Esophagus muscularis mucosa (tissue), 3 donors: ENCODE results near the gene ALDH5A1.

Experiments used
- POLR2A ChIP-seq: fragments of 450-650 bp; IDR thresholded peaks from one replicate; pipeline ENCODE4 v1.6.1; 2017; ENCODE audit warnings: antibody characterized with exemption, moderate library complexity, mild to moderate bottlenecking, low read depth
- TF ChIP-seq, protein P1 (sequence below), 3 experiments: fragments of 200-600 bp in 2 of 3; fragments of 450-650 bp in 1 of 3; sonication (generic) in 2 of 3; IDR thresholded peaks; one replicate each; pipeline ENCODE4 v1.5.1; 2017 to 2019; ENCODE audit warnings: antibody characterized with exemption in 3 of 3, mild to moderate bottlenecking in 2 of 3, moderate library complexity in 1 of 3

DNA sequence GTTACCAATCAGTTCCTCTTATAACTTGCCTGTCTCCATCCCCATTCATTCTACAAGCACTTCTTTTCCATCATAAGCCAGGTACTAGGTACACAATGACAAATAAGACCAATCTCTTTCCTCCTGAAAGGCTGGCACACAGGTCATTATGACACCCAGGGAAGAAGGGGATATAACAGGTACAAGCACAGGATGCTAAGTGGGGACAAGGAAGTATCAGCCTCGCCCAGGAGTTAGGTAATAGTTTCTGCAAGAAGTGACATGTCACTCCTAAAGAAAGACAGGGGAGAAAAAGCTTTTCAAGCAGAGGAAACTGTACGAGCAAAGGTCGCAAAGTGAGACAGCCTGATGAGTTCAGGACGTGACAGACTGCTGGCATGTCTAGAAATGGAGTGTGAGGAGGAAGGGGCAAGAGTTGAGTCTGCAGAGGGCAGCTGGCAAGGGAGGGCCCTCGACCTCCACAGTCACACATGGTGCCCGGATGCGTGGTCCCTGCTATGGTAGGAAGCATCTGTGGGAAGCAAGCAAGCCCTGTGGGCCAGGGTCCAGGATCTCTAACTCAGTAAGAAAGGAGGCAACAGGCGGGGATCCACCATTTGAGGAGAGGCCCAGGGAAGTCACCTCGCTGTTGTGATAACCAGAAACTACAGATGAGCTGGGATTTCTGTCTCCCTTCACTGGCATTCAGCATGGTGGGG lies 45.8 kb upstream of the ALDH5A1 start:
- TF ChIP-seq, protein P1, sequence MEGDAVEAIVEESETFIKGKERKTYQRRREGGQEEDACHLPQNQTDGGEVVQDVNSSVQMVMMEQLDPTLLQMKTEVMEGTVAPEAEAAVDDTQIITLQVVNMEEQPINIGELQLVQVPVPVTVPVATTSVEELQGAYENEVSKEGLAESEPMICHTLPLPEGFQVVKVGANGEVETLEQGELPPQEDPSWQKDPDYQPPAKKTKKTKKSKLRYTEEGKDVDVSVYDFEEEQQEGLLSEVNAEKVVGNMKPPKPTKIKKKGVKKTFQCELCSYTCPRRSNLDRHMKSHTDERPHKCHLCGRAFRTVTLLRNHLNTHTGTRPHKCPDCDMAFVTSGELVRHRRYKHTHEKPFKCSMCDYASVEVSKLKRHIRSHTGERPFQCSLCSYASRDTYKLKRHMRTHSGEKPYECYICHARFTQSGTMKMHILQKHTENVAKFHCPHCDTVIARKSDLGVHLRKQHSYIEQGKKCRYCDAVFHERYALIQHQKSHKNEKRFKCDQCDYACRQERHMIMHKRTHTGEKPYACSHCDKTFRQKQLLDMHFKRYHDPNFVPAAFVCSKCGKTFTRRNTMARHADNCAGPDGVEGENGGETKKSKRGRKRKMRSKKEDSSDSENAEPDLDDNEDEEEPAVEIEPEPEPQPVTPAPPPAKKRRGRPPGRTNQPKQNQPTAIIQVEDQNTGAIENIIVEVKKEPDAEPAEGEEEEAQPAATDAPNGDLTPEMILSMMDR (IDR thresholded peaks at IDR 0.05), result no peak
- no peak for TF ChIP-seq POLR2A
